H9 (cell line): ENCODE measurements around the gene ZNF335. TPM values are rescaled to one million over a fixed set of nuclear protein-coding genes. Genes with fewer than 3 reads are reported as not detected.

Source experiments
- DNase-seq: peaks from one replicate; pipeline ENCODE4 v3.0.0-alpha.2; 2017
- H2AFZ ChIP-seq: one replicate; pipeline ENCODE4 v1.6.1; 2013; ENCODE audit warnings: mild to moderate bottlenecking, low read length, control low read depth, moderate library complexity
- H2AK5ac ChIP-seq: 2 replicates; pipeline ENCODE4 v1.6.1; 2013; ENCODE audit warnings: low read length, control low read depth, mixed read lengths; ENCODE audit not compliant: insufficient read length
- H2BK120ac ChIP-seq: one replicate; pipeline ENCODE4 v1.6.1; 2013; ENCODE audit warnings: low read depth, mild to moderate bottlenecking, low read length, control low read depth, inconsistent platforms; ENCODE audit not compliant: poor library complexity, severe bottlenecking
- H2BK12ac ChIP-seq: 2 replicates; pipeline ENCODE4 v1.6.1; 2013; ENCODE audit warnings: low read length, control low read depth, mixed read lengths, low read depth; ENCODE audit not compliant: insufficient read length
- H2BK15ac ChIP-seq: 2 replicates; pipeline ENCODE4 v1.6.1; 2013; ENCODE audit warnings: low read depth, low read length, control low read depth
- H2BK20ac ChIP-seq: one replicate; pipeline ENCODE4 v1.6.1; 2013; ENCODE audit warnings: low read depth, mild to moderate bottlenecking, low read length, control low read depth, inconsistent platforms; ENCODE audit not compliant: poor library complexity, severe bottlenecking
- H2BK5ac ChIP-seq: 2 replicates; pipeline ENCODE4 v1.6.1; 2013; ENCODE audit warnings: low read length, control low read depth, mixed read lengths; ENCODE audit not compliant: insufficient read length
- H3K14ac ChIP-seq: 2 replicates; pipeline ENCODE4 v1.6.1; 2013; ENCODE audit warnings: low read length, control low read depth; ENCODE audit not compliant: insufficient read depth
- H3K18ac ChIP-seq: 2 replicates; pipeline ENCODE4 v1.6.1; 2013; ENCODE audit warnings: low read depth, mild to moderate bottlenecking, mixed read lengths, low read length, control low read depth; ENCODE audit not compliant: insufficient read length
- H3K23ac ChIP-seq: 2 replicates; pipeline ENCODE4 v1.6.1; 2013; ENCODE audit warnings: low read length, control low read depth, mixed read lengths, low read depth; ENCODE audit not compliant: insufficient read length
- H3K23me2 ChIP-seq: 2 replicates; pipeline ENCODE4 v1.6.1; 2013; ENCODE audit warnings: low read depth, mild to moderate bottlenecking, mixed read lengths, low read length, control low read depth; ENCODE audit not compliant: insufficient read length, poor library complexity, severe bottlenecking
- H3K27ac ChIP-seq: 2 replicates; pipeline ENCODE4 v1.5.1; 2013; ENCODE audit warnings: low read length, control low read depth, mixed read lengths, low read depth; ENCODE audit not compliant: insufficient read length
- H3K27me3 ChIP-seq: 2 replicates; pipeline ENCODE4 v1.6.1; 2013; ENCODE audit warnings: low read length, control low read depth, inconsistent platforms; ENCODE audit not compliant: insufficient read depth
- H3K4ac ChIP-seq: 2 replicates; pipeline ENCODE4 v1.6.1; 2013; ENCODE audit warnings: low read depth, mild to moderate bottlenecking, control low read depth, inconsistent platforms, low read length, moderate library complexity
- H3K4me1 ChIP-seq: 2 replicates; pipeline ENCODE4 v1.6.1; 2013; ENCODE audit warnings: low read length, control low read depth, inconsistent platforms; ENCODE audit not compliant: insufficient read depth
- H3K4me2 ChIP-seq: 2 replicates; pipeline ENCODE4 v1.6.1; 2013; ENCODE audit warnings: low read length, control low read depth, mixed read lengths; ENCODE audit not compliant: insufficient read length, insufficient read depth
- H3K56ac ChIP-seq: 2 replicates; pipeline ENCODE4 v1.6.1; 2013; ENCODE audit warnings: low read depth, mild to moderate bottlenecking, mixed read lengths, low read length, control low read depth; ENCODE audit not compliant: insufficient read length
- H3K79me1 ChIP-seq: 2 replicates; pipeline ENCODE4 v1.6.1; 2013; ENCODE audit warnings: low read depth, mild to moderate bottlenecking, moderate library complexity, low read length, control low read depth, inconsistent platforms; ENCODE audit not compliant: insufficient read depth, poor library complexity, severe bottlenecking
- H3K79me2 ChIP-seq: 2 replicates; pipeline ENCODE4 v1.6.1; 2013; ENCODE audit warnings: low read length, control low read depth, inconsistent platforms; ENCODE audit not compliant: insufficient read depth
- H3K9ac ChIP-seq: 2 replicates; pipeline ENCODE4 v1.6.1; 2013; ENCODE audit warnings: low read length, control low read depth, mixed read lengths; ENCODE audit not compliant: insufficient read length; ENCODE audit errors: extremely low read depth
- H3K9me3 ChIP-seq: one replicate; pipeline ENCODE4 v1.6.1; 2013; ENCODE audit warnings: low read depth, low read length, inconsistent platforms; ENCODE audit not compliant: control insufficient read depth
- H3T11ph ChIP-seq: one replicate; pipeline ENCODE4 v1.6.1; 2013; ENCODE audit warnings: mild to moderate bottlenecking, low read length, control low read depth, inconsistent platforms
- H4K20me1 ChIP-seq: one replicate; pipeline ENCODE4 v1.6.1; 2013; ENCODE audit not compliant: control insufficient read depth, insufficient read length, insufficient read depth
- H4K5ac ChIP-seq: 2 replicates; pipeline ENCODE4 v1.6.1; 2013; ENCODE audit warnings: low read depth, mild to moderate bottlenecking, mixed read lengths, low read length, control low read depth; ENCODE audit not compliant: insufficient read length
- H4K8ac ChIP-seq: replicated peaks from 2 replicates; pipeline ENCODE4 v1.6.1; 2013; ENCODE audit warnings: low read length, control low read depth, mixed read lengths, low read depth; ENCODE audit not compliant: insufficient read length
- H4K91ac ChIP-seq: 2 replicates; pipeline ENCODE4 v1.6.1; 2013; ENCODE audit warnings: low read depth, mild to moderate bottlenecking, moderate library complexity, mixed read lengths, low read length, control low read depth; ENCODE audit not compliant: insufficient read length
- H3K27ac Mint-ChIP-seq, 3 experiments: 2 replicates in 2 of 3; 3 replicates in 1 of 3; pipeline ENCODE4 v1.8.0; 2020 to 2021; ENCODE audit warnings: mixed read lengths in 3 of 3, mild to moderate bottlenecking in 1 of 3, moderate library complexity in 1 of 3
- H3K27me3 Mint-ChIP-seq: 2 replicates; pipeline ENCODE4 v1.8.0; 2021; ENCODE audit warnings: low read depth, mild to moderate bottlenecking, moderate library complexity, mixed read lengths
- H3K36me3 Mint-ChIP-seq, 3 experiments: 2 replicates in 2 of 3; 3 replicates in 1 of 3; pipeline ENCODE4 v1.8.0; 2020 to 2021; ENCODE audit warnings: low read depth in 3 of 3, mixed read lengths in 3 of 3; ENCODE audit not compliant: insufficient read depth in 1 of 3
- H3K4me1 Mint-ChIP-seq, 2 experiments: 2 replicates each; pipeline ENCODE4 v1.8.0; 2020; ENCODE audit warnings: mixed read lengths in 2 of 2
- H3K4me3 Mint-ChIP-seq, 2 experiments: 2 replicates in 1 of 2; 3 replicates in 1 of 2; pipeline ENCODE4 v1.8.0; 2020 to 2021; ENCODE audit warnings: mild to moderate bottlenecking in 2 of 2, mixed read lengths in 2 of 2, moderate library complexity in 1 of 2
- H3K9me3 Mint-ChIP-seq, 2 experiments: 2 replicates in 1 of 2; 3 replicates in 1 of 2; pipeline ENCODE4 v1.8.0; 2020; ENCODE audit warnings: mild to moderate bottlenecking in 2 of 2, mixed read lengths in 2 of 2, moderate library complexity in 1 of 2
- CTCF ChIP-seq: fragments of 200-600 bp; sonication (generic); conservative IDR thresholded peaks from 3 replicates; pipeline ENCODE4 v1.8.0; 2021; ENCODE audit warnings: antibody characterized with exemption, mild to moderate bottlenecking
- WGBS: extraction: QIAGEN DNeasy Blood & Tissue Kit; methylation state at CpG from one replicate; pipeline ENCODE4 v1.1.7; 2013; ENCODE audit warnings: missing lambda C conversion rate, low lambda C conversion rate, mixed read lengths; ENCODE audit not compliant: insufficient read length; ENCODE audit errors: extremely low coverage; 5-methylcytosine and 5-hydroxymethylcytosine counted together
- total RNA-seq: library from RNA; stranded (reverse); gene quantifications from 2 replicates; pipeline ENCODE4 v1.2.1, GENCODE V29; 2021

ZNF335 gene
- total RNA-seq, 1 experiment from 2014 or later, result 21.1 TPM

GRCh38 chr20:45924391-45925261 lies 47.4 kb downstream of the ZNF335 start:
- no peaks in the 10 kb centered on the region for H3K36me3 Mint-ChIP-seq

More at GRCh38 chr20:45924391-45925261, 47.4 kb downstream of the ZNF335 start:
- no peaks in the 10 kb centered on the region for H3K9me3 Mint-ChIP-seq
- no peaks in the 10 kb centered on the region for H3K23me2 ChIP-seq
- no peaks in the 10 kb centered on the region for H3K79me1 ChIP-seq
- no peak overlapping the region for H3K4ac ChIP-seq
- no peaks in the 10 kb centered on the region for H3K9me3 ChIP-seq
- H3T11ph ChIP-seq, result no peak overlapping the region
- H4K91ac ChIP-seq, result no peak overlapping the region
- H3K23ac ChIP-seq, result no peak overlapping the region
- H4K5ac ChIP-seq, result no peak overlapping the region
- no peak overlapping the region for H2BK120ac ChIP-seq
- no peak overlapping the region for H2BK12ac ChIP-seq
- no peak overlapping the region for H3K27ac Mint-ChIP-seq
- H2BK20ac ChIP-seq, result no peak overlapping the region
- H4K20me1 ChIP-seq, result no peaks in the 10 kb centered on the region
- H3K9ac ChIP-seq, result no peak overlapping the region
- no peak overlapping the region for H3K4me3 Mint-ChIP-seq
- no peak overlapping the region for H4K8ac ChIP-seq
- DNase-seq, result no peak
- no peaks in the 10 kb centered on the region for H3K79me2 ChIP-seq
- no peak for TF ChIP-seq CTCF
- H2AK5ac ChIP-seq, result no peak overlapping the region
- H2BK15ac ChIP-seq, result no peak overlapping the region
- WGBS, result no CpG with 5 or more reads among the region's 21 CpGs
- H3K4me1 ChIP-seq, result no peaks in the 10 kb centered on the region
- no peak overlapping the region for H3K56ac ChIP-seq
- H3K27me3 ChIP-seq, result no peaks in the 10 kb centered on the region
- no peak overlapping the region for H2BK5ac ChIP-seq
- H3K27ac ChIP-seq, result no peak overlapping the region
- no peak overlapping the region for H3K4me2 ChIP-seq
- H3K14ac ChIP-seq, result no peak overlapping the region; the same call in 1 of the 2 replicates
- H3K4me1 Mint-ChIP-seq, result peaks cover 14 to 28% of the 10 kb centered on the region in 2 experiments
- no peak overlapping the region for H2AFZ ChIP-seq
- peaks cover 4% of the 10 kb centered on the region for H3K27me3 Mint-ChIP-seq
- H3K18ac ChIP-seq, result no peak overlapping the region
